ENCODE data around the gene MYO5C. TPM values are rescaled to one million over a fixed set of nuclear protein-coding genes. Genes with fewer than 3 reads are reported as not detected.
A peak's percentile ranks its signal among the peaks of the same experiment; 100 is the strongest.

The MYO5C gene
- total RNA-seq, 4 donors from 2014 or later: 3.7 to 12.4 (median 7.6) TPM

DNA sequence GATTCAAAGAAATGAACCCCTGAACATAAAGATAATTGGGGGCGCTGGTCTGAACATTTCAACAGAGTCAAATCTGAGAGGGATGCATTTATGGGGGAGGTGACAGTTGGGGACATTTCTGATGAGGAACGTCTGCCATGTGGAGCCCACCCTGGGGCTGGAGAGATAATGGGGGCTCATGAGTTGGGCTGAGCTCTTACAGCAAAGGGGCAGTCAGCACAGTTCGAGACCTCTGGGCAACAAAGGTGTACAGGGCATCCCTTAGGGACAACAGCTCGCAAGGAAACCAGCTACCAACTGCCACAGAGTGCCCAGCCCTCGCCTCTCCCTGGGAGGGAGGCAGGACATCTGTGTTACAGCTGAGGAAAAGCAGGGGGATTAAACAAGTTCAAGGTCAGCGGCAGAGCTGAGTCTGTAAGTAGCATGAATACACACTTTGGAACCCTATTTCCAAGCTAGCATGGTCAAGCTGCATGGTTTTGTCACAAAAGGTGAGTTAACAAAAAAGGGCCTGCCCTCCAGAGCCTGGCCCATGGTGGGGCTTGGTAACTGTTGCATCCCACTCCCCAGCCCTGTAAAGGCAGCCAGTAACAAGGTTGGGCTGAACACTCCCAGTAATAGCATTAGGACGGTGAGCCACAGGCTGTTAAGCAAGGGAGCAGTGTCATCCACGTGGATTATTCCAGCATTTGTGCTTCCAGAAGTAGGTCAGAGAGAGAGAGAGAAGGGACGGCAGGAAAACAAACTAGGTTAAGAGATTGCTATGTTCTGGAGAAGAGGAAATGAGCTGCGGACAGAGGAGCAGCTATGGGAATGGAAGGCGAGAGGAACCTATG is 108.7 kb downstream of the MYO5C start:
- WGBS: 81% methylated on average over 8 of the region's 11 CpGs
- Histone ChIP-seq H3K27me3 (no peaks in the 10 kb centered on the region), H3K27ac (replicated peaks in 1 of 4) (peak overlapping the region in 1 of 4 donors; percentile 43), H3K4me1 (no peaks in the 10 kb centered on the region), H3K36me3 (no peaks in the 10 kb centered on the region), H3K9me3 (no peaks in the 10 kb centered on the region), H3K4me3 (no peak overlapping the region)
- peak; percentile 60 for DNase-seq (ENCODE audit: extremely low spot score)
- intact Hi-C loops (cut with DNase I): no loop called here
- TF ChIP-seq, protein P1, sequence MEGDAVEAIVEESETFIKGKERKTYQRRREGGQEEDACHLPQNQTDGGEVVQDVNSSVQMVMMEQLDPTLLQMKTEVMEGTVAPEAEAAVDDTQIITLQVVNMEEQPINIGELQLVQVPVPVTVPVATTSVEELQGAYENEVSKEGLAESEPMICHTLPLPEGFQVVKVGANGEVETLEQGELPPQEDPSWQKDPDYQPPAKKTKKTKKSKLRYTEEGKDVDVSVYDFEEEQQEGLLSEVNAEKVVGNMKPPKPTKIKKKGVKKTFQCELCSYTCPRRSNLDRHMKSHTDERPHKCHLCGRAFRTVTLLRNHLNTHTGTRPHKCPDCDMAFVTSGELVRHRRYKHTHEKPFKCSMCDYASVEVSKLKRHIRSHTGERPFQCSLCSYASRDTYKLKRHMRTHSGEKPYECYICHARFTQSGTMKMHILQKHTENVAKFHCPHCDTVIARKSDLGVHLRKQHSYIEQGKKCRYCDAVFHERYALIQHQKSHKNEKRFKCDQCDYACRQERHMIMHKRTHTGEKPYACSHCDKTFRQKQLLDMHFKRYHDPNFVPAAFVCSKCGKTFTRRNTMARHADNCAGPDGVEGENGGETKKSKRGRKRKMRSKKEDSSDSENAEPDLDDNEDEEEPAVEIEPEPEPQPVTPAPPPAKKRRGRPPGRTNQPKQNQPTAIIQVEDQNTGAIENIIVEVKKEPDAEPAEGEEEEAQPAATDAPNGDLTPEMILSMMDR (IDR thresholded peaks at IDR 0.05): no peak
- TF ChIP-seq POLR2A (IDR thresholded peaks at IDR 0.05; ENCODE audit: low read depth): no peak
- TF ChIP-seq POLR2AphosphoS5 (IDR thresholded peaks at IDR 0.05): no peak
- TF ChIP-seq EP300 (IDR thresholded peaks at IDR 0.05): no peak

DNA sequence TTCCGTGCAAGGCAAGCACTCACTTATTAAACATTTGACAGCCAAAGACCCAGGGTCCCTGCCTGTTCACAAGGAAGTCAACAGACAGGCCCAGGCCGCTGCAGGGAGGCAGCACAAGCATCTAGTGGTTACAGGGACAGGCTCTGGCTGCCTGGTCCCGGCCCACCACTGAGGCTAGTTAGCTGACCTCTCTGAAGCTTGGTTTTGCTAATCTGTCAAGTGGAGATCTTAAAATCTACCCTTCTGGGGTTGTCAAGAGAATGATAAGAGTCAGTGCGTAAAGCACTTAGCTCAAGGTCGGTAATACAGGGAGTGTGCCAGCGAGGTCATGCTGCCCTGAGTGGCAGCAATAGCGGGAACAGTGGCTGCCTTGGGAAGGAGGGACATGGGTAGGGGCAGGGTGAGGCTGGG is 110.4 kb downstream of the MYO5C start:
- intact Hi-C loops (cut with DNase I): no loop called here
- no peak for DNase-seq (ENCODE audit: extremely low spot score)
- Histone ChIP-seq H3K27me3 (peaks cover 0 to under 1% (median 0%) of the 10 kb centered on the region in 4 donors), H3K27ac (replicated peaks in 1 of 4) (no peak overlapping the region), H3K9me3 (no peaks in the 10 kb centered on the region), H3K36me3 (no peaks in the 10 kb centered on the region), H3K4me3 (no peak overlapping the region), H3K4me1 (peaks cover 4 to 8% (median 6%) of the 10 kb centered on the region in 4 donors)
- WGBS: 92% methylated on average over 7 of the region's 7 CpGs
- TF ChIP-seq POLR2AphosphoS5 (IDR thresholded peaks at IDR 0.05) (no peak), EP300 (IDR thresholded peaks at IDR 0.05) (no peak), POLR2A (IDR thresholded peaks at IDR 0.05; ENCODE audit: low read depth) (no peak)
- TF ChIP-seq, protein P1 (IDR thresholded peaks at IDR 0.05): no peak

DNA sequence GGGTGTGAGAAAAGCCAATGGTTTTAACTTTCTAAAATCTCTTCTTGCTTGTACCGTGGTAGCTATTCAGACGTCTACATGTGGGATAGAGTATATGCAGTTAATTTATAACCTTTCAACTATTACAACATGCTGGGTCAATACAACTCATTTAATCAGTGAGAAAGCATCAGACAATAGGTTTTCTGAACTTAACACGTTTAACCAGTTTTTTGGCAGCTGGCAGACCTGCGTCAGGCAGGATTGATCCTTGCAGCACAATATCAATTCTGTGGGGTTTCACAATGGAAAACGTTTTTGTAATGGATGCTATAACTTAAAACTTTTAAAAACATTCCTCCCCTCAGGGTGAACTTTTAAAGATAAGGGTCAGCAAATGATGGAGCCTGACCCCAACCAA is 110.9 kb downstream of the MYO5C start:
- TF ChIP-seq EP300 (IDR thresholded peaks at IDR 0.05) (no peak), POLR2AphosphoS5 (IDR thresholded peaks at IDR 0.05) (no peak), POLR2A (IDR thresholded peaks at IDR 0.05; ENCODE audit: low read depth) (no peak)
- TF ChIP-seq, protein P1 (IDR thresholded peaks at IDR 0.05): no peak
- intact Hi-C loops (cut with DNase I): no loop called here
- peak; percentile 82 for DNase-seq (ENCODE audit: extremely low spot score)
- Histone ChIP-seq H3K27ac (replicated peaks in 1 of 4) (no peak overlapping the region), H3K27me3 (peaks cover 0 to 5% (median 0%) of the 10 kb centered on the region in 4 donors), H3K9me3 (no peaks in the 10 kb centered on the region), H3K36me3 (no peaks in the 10 kb centered on the region), H3K4me1 (peaks cover 5 to 10% (median 7%) of the 10 kb centered on the region in 4 donors), H3K4me3 (no peak overlapping the region)
- WGBS: 72% methylated on average over 5 of the region's 5 CpGs

DNA sequence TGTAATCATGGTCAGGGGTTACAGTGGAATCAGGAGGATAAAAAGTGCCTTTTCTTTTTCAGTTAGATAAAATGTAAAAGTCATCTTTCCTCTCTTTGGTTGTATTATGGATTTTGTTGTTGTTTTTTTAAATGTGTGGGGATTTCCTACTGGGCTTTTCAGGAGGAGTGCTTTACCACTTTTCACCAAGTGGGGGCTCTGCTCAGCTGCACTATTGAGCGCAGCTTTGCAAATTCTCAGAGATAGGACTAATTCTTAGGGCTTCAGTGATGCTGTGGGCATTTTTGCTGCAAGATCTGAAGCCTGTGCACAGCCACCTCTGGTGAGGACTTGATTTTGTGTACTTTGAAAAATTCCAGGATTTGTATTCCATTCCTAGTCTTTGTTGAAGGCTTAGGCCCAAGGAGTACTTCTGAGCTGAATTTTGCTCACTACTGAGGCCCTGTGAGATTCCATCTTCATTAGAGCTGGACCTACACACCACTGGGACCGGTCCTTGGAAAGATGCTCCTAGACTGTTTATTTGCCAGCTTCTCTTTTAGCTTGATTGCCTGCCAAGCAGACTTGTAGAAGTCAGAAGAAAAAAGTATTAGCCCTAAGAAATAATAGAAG is 111.9 kb downstream of the MYO5C start:
- TF ChIP-seq, protein P1 (IDR thresholded peaks at IDR 0.05): peak in 2 of 3 experiments; percentile 39 to 61
- no peak for TF ChIP-seq POLR2AphosphoS5 (IDR thresholded peaks at IDR 0.05)
- H3K9me3 ChIP-seq: no peaks in the 10 kb centered on the region
- no peak overlapping the region for H3K4me3 ChIP-seq
- DNase-seq (ENCODE audit: extremely low spot score): peak; percentile 57
- peaks cover 8 to 14% (median 12%) of the 10 kb centered on the region in 4 donors for H3K4me1 ChIP-seq
- intact Hi-C loops (cut with DNase I): no loop called here
- WGBS: 60% methylated on average over 2 of the region's 2 CpGs
- H3K27ac ChIP-seq (replicated peaks in 1 of 4): no peak overlapping the region
- H3K36me3 ChIP-seq: no peaks in the 10 kb centered on the region
- H3K27me3 ChIP-seq: peaks cover 0 to 6% (median 0%) of the 10 kb centered on the region in 4 donors
